ENCODE measurements around the gene GPR87. TPM values are rescaled to one million over a fixed set of nuclear protein-coding genes. Genes with fewer than 3 reads are reported as not detected.

GPR87 gene
- total RNA-seq, 1 experiment from 2014 or later, result 15.5 TPM

- CTCF ChIA-PET, result no interaction called here
- H3K79me2 ChIP-seq (ENCODE audit: low read depth), result peaks cover 53% of the 10 kb centered on the region
Observed at GRCh38 chr3:151309566-151309965, 7.1 kb downstream of the GPR87 start.

GRCh38 chr3:151307583-151308488 is 8.8 kb downstream of the GPR87 start:
- H3K27me3 ChIP-seq (ENCODE audit: insufficient read depth, low read depth), result no peaks in the 10 kb centered on the region
- H3K4me1 ChIP-seq (replicated peaks; ENCODE audit: insufficient read depth), result peaks cover 67% of the 10 kb centered on the region
- H3K9me3 ChIP-seq (ENCODE audit: insufficient read depth, low read depth), result no peaks in the 10 kb centered on the region
- H3K79me2 ChIP-seq (ENCODE audit: low read depth), result peaks cover 49% of the 10 kb centered on the region
- H4K20me1 ChIP-seq (ENCODE audit: insufficient read depth), result no peaks in the 10 kb centered on the region
- H3K4me2 ChIP-seq, result peak overlapping the region; percentile 70
- no peak for DNase-seq
- POLR2A ChIA-PET (ENCODE audit: unreplicated experiment), result interaction anchor here (0.7 to 1.3 kb wide), 2 partner anchors 9 to 31 kb away, joined by 6 read pairs; partner anchors contain the start of gene GPR87
- H3F3A ChIP-seq (ENCODE audit: insufficient read depth, low read depth), result peaks cover 52% of the 10 kb centered on the region
- no peak overlapping the region for H2AFZ ChIP-seq
- no peak overlapping the region for H3K4me3 ChIP-seq
- H3K36me3 ChIP-seq (ENCODE audit: low read depth), result no peaks in the 10 kb centered on the region
- no TSS peak for BruUV-seq (replicated peaks)
- no peaks in the 10 kb centered on the region for H3K9me2 ChIP-seq (ENCODE audit: insufficient read depth)
- H3K27ac ChIP-seq, result peak overlapping the region; percentile 96
- CTCF ChIA-PET, result interaction anchor here (0.6 kb wide), 1 partner anchor 1932 kb away, joined by 3 read pairs; no protein-coding TSS in a partner anchor
- intact Hi-C loops (cut with micrococcal nuclease; ENCODE audit: unreplicated experiment), result loop anchor here (5.0 to 10.0 kb wide), 3 partner anchors 529 to 957 kb away; partner anchors contain the start of gene MBNL1
- TF ChIP-seq CTCF (conservative IDR thresholded peaks at IDR 0.05), result no peak
- no peak for TF ChIP-seq EZH2 (IDR thresholded peaks at IDR 0.05; ENCODE audit: low read depth)

More at GRCh38 chr3:151309566-151309965, 7.1 kb downstream of the GPR87 start:
- DNase-seq, result no peak
- TF ChIP-seq EZH2 (IDR thresholded peaks at IDR 0.05; ENCODE audit: low read depth) (no peak), CTCF (conservative IDR thresholded peaks at IDR 0.05) (no peak)
- intact Hi-C loops (cut with micrococcal nuclease; ENCODE audit: unreplicated experiment), result loop anchor here (5.0 to 10.0 kb wide), 3 partner anchors 528 to 955 kb away; partner anchors contain the start of gene MBNL1
- no peaks in the 10 kb centered on the region for H3K36me3 ChIP-seq (ENCODE audit: low read depth)
- H3K27ac ChIP-seq, result peak overlapping the region; percentile 96; the same call in 1 of the 2 replicates
- H3F3A ChIP-seq (ENCODE audit: insufficient read depth, low read depth), result peaks cover 39% of the 10 kb centered on the region
- H3K9me2 ChIP-seq (ENCODE audit: insufficient read depth), result no peaks in the 10 kb centered on the region
- H3K9me3 ChIP-seq (ENCODE audit: insufficient read depth, low read depth), result no peaks in the 10 kb centered on the region
- H2AFZ ChIP-seq, result no peak overlapping the region
- H3K4me3 ChIP-seq, result no peak overlapping the region
- no peaks in the 10 kb centered on the region for H3K27me3 ChIP-seq (ENCODE audit: insufficient read depth, low read depth)
- no peak overlapping the region for H3K4me2 ChIP-seq
- H4K20me1 ChIP-seq (ENCODE audit: insufficient read depth), result no peaks in the 10 kb centered on the region
- peaks cover 63% of the 10 kb centered on the region for H3K4me1 ChIP-seq (replicated peaks; ENCODE audit: insufficient read depth)
- POLR2A ChIA-PET (ENCODE audit: unreplicated experiment), result no interaction called here
- no TSS peak for BruUV-seq (replicated peaks)

- no peaks in the 10 kb centered on the region for H4K20me1 ChIP-seq (ENCODE audit: insufficient read depth)
- no peak for TF ChIP-seq CTCF (conservative IDR thresholded peaks at IDR 0.05)
- TF ChIP-seq EZH2 (IDR thresholded peaks at IDR 0.05; ENCODE audit: low read depth), result no peak
- peak overlapping the region; percentile 70 for H3K4me2 ChIP-seq
- intact Hi-C loops (cut with micrococcal nuclease; ENCODE audit: unreplicated experiment), result loop anchor here (5.0 to 10.0 kb wide), 3 partner anchors 530 to 958 kb away; partner anchors contain the start of gene MBNL1
- no peaks in the 10 kb centered on the region for H3K9me2 ChIP-seq (ENCODE audit: insufficient read depth)
- no peak overlapping the region for H3K4me3 ChIP-seq
- H3K36me3 ChIP-seq (ENCODE audit: low read depth), result no peaks in the 10 kb centered on the region
- no peaks in the 10 kb centered on the region for H3K9me3 ChIP-seq (ENCODE audit: insufficient read depth, low read depth)
- peaks cover 51% of the 10 kb centered on the region for H3K79me2 ChIP-seq (ENCODE audit: low read depth)
- peaks cover 68% of the 10 kb centered on the region for H3K4me1 ChIP-seq (replicated peaks; ENCODE audit: insufficient read depth)
- H3K27ac ChIP-seq, result peak overlapping the region; percentile 96
- no peaks in the 10 kb centered on the region for H3K27me3 ChIP-seq (ENCODE audit: insufficient read depth, low read depth)
- CTCF ChIA-PET, result interaction anchor here (0.6 kb wide), 1 partner anchor 1931 kb away, joined by 3 read pairs; no protein-coding TSS in a partner anchor
- peaks cover 52% of the 10 kb centered on the region for H3F3A ChIP-seq (ENCODE audit: insufficient read depth, low read depth)
- H2AFZ ChIP-seq, result no peak overlapping the region
- POLR2A ChIA-PET (ENCODE audit: unreplicated experiment), result interaction anchor here (1.3 kb wide), 1 partner anchor 10 kb away, joined by 6 read pairs; the partner anchor contains the start of gene GPR87
- BruUV-seq (replicated peaks), result no TSS peak
- DNase-seq, result peak in 1 of 2 experiments; percentile 62
Observed at GRCh38 chr3:151307131-151307530, 9.5 kb downstream of the GPR87 start.

All from PC-9 (cell line).